ENCODE results near the gene PPDPF. TPM values are rescaled to one million over a fixed set of nuclear protein-coding genes. Genes with fewer than 3 reads are reported as not detected.

Gene PPDPF
- polyA plus RNA-seq, 10 donors, result 138 to 325 (median 206) TPM

DNA sequence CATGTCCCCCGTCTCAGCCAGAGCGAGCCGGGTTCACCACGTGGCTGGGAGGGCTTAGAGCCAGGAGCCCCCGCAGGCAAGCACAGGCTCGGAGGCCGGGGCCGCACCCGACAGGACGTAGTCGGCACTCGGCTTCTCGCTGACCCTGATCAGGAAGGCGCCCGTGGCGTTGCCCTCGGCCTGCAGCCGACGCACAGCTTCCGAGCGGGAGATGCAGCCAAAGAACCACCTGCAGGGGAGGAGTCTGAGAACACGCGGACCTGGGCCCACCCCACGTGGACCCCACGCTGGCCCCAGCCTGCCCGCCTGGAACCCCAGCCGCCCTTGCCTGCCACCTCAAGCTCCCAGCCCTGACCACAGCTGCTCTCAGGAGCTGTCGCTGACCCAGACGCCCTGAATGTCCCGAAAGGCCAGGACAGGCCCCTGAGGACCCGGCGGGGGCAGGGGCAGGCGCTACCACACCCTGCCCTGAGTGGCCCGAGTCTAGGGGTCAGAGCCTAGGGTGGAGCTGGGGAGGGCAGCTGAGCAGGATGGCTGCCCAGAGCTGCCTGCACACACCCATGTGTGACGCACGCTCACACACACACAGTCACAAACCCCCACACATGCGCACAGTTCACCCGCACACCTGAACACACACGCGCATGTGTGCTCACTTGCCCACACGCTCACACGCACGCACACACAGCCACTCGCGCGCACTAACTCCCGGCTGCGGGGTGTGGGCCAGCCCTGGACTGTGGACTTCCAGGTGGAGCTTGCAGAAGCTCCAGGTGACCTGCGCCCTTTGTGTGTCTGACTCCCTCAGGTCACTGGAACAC is 14.5 kb downstream of the PPDPF start:
- DNase-seq, result no peak

DNA sequence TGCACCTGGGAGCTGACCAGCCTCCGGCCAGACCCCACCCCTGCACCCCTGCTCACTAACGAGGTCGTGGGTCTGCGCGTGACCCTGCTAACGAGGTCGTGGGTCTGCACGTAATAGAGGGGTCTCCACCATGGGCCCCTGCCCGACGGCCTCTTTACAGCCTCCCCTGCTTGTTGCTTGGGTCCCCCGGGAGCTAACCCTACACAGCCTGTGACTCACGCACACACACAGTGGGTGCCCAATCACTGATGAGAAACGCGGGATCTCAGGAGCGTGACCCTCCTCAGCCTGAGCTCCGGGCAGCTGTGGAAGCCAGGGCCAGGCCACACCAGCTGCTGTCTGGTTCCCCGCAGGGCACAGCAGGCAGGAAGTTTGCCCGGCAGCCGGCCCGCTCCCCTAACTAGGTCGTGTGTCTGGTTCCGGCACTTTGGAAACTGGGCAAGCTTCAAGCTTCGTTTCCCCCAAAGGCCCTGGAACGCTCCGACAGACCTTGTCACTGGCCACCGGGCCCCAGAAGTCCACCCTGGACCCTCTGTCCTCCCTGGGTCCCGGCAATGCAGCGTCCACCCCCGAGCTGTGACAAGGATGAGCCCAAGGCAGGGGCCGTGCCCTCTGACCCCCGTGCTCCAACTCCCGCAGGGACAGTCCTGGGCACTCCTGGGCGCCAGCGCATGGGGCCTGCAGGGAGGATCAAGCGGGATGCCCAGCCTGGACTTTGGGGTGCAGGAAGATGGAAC is 15.8 kb downstream of the PPDPF start:
- DNase-seq, result no peak

DNA sequence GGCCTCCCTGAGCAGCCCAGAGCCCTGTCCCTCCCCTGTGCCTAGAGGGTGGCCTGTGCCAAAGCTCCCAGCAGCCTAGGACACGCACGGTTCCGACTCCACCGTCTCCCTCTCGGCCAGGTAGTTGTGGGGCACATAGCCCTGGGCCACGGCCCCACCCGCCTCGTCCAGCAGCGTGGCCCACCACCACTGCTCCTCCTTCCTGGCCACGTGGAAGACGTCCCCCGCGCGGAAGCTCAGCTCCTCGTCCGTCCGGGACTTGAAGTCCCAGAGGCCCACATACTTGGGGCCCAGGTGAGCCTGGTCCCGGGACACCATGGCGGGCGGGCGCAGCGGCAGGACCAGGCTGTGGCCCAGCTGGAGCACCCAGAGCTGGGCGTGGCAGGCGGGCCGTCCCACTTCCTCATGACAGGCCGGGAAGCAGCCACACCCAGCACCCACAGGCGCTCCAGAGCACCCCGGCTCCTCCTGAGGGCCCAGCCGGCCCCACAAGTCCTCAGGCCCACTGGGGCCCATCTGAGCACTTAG is 16.5 kb downstream of the PPDPF start, which contains the start of gene PTK6:
Gene PTK6, minus strand, starts transcription at position 380 of the 528 bp plus-strand sequence. Its CDS starts 62 bp downstream, at position 318.
- no peak for DNase-seq

DNA sequence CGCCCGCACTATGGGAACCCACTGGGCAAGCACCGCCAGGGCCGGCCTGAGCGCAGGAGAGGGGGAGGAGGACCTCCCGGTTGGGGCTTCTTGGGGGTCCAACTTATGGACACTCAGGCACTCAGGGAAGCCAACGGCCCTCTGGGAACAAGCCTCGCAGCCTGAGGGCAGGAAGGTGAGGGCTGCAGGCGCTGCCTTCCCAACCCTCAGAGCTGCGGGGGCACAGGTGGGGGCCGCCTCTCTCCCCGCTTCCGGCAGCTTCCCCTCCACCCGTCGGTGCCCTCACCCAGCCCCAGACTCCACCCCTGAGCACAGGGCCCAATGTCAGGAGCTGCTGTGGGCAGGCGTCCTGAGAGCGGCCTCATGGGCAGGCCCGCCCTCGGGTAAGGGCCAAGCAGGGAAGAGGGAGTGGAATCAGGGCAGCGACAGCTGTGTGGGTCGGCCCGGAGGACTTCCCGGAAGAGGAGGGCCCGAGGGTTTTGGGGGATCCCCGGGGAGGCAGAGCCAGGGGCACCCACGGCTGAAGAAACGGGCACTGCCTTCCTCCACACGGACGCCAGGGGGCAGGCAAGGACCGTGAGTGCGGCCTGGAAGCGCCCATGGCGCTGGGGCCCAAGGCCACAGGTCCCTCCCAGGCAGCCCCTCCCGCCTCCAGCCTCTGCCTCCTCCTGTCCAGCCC is 17.1 kb downstream of the PPDPF start:
- DNase-seq, result peak; percentile 61 to 88 (median 84)

DNA sequence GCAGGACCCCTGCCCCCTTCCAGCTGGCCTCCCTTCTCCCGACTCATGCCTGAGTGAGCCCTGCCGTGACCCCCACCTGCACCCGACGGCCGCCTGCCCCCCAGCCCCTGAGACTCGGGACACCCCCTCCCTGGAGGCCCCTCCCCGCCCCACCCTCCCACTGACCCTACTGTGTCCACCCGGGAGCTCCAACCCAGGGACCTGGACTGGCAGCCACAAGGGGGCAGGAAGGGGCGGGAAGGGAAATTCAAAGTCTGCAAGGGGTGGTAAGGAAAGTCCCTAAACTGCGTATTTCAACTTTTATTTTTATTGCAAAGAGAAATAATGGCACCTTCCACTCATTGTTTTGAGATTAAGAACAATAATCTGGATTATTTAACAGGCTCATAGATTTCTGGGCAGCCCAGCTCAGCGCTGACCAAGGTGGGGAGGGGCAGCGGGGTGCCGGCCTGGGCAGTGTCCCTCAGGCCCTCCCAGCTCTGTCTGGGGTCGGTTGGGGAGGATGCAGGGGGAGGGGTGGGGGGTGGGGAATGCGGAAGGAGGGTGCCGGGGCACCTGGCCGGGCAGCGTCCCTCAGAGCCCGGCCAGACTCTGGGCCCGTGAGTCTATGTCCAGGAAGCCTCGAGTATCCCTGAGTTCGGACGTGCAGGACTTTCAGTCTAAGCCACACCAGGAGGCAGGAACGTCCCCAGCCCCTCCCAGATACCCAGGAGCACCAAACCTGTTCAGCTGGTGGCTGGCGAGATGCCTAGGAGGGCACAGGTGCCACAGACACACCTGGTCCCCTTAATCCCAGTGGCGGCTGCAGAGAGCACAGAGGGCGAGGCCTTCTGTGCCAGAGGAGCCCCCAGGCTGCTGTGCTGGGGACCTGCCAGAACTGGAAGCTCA is 17.9 kb downstream of the PPDPF start:
- no peak for DNase-seq

DNA sequence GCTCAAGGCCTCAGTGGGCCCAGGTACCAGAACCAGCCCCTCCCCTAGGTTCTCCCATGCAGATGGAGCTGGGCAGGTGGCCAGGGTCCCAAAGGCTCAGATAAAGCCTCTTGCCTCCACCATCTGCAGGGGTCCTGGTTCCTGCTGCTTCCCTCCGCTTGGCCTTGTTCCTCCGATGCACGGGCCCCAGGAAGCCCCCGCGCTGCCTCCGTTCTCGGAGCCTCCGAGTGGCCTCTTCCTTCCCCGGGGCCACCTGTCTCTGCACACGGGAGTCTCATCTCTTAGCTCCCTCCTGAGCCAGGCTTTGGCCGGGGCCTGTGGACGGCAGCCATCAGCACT is 18.5 kb downstream of the PPDPF start:
- no peak for DNase-seq

DNA sequence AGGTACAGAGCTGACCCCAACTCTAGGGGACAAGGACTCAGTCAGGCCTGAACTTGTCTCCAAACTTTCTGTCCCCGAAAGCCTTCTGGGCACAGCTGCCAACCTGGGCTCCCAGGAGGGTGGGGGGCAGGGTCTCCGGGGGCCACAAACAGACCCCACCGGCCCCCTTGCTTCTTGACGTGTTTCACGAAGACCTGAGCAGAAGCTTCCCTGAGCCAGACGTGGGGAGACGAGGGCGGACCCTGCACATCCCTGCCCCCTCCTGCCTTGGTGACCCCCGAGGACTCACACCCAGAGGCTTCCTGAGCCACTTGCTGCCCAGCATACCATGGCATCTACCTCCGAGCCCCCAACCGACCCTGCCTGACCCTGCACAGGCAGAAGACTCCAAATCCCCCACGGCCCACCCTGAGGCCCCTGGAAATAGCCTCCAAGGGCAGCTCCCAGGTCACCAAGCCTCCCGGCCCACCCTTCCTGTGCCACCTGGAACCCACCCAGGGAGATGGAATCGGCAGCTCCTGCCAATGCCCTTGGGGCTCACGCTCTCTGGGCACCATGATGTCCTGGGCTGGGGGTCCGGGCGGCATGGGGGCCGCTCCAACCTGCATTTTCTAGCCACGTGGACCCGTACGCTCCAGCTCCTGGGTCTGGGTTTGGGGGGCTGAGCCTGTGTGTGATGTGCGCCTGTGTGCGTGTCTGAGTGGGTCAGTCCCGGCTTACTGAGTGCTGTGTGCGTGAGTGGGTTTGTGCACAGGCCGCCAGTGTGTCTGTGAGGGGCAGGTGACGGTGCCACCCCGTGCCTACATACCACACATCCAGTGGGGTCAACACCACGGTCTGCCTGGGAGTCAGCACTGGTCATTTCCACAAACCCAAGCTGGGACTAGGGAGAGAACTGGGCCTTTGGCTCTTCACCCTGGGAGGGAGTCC is 19.1 kb downstream of the PPDPF start:
- no peak for DNase-seq

DNA sequence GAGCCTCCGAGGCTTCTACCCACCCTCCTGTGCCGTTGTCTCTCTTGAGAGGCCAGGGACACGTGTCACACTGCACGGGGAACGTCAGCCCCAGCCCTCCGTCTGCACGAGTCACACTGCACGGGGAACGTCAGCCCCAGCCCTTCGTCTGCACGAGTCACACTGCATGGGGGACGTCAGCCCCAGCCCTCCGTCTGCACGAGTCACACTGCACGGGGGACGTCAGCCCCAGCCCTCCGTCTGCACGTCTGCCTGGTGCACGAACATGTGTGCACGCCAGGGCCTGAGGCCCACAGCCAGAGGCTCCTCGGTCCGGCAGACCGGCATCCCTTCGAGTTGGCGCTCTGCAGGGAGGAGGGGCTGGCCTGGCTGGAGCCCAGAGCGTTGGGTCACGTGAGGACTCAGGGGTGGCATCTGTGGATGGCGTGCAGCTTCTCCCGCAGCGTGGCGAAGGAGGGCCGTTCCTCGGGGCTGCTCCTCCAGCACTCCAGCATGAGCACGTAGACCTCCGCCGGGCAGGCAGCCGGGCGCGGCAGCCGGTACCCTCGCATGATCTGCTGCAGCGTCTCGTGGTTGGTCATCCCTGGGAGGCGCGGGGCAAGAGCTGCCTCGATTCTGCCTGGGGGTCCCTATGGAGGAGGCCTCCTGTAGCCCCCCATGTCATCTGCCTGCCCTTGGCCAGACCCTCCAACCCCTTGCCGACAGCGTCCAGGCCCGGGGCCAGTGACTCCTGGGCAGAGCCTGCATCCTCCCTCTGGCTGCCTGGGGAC is 20.0 kb downstream of the PPDPF start:
- no peak for DNase-seq

DNA sequence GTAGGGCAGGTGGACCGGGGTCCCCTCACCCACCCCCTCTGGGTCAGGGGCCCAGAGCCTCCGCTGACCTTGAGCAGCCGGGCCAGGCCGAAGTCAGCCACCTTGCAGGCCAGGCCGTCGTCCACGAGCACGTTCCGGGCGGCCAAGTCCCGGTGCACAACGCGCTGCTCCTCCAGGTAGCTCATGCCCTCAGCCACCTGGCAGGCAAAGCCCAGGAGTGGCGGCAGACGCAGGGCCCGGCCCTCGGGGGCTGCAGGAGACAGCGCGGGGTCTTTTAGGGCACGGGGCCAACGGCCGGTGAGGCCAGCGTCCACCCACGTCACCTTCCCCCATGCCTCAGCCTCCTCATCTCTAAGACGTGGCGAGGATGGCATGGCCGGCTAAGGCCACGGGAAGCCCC is 20.8 kb downstream of the PPDPF start:
- no peak for DNase-seq

DNA sequence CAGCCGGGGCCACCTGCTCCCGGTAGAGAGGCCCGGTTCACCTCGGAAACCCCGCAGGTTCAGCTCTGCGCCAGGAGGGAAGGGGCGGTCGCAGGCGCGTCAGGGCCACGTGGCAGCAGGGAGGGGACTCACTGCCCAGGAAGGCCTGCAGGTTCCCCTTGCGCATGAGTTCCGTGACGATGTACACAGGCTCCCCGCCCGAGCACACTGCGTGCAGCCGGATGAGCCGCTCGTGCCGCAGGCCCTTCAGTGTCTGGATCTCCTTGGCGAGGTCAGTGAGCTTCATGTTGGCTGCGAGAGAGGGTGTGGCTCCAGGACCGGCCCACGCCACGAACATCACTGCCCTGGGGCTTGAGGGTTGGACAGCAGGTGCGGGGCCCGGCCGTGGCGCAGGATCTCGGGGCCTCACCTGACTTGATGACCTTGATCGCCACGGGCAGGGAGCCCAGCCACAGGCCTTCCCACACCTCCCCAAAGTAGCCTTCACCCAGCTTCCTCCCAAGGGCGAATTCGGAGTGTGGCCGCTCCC is 21.5 kb downstream of the PPDPF start:
- no peak for DNase-seq

DNA sequence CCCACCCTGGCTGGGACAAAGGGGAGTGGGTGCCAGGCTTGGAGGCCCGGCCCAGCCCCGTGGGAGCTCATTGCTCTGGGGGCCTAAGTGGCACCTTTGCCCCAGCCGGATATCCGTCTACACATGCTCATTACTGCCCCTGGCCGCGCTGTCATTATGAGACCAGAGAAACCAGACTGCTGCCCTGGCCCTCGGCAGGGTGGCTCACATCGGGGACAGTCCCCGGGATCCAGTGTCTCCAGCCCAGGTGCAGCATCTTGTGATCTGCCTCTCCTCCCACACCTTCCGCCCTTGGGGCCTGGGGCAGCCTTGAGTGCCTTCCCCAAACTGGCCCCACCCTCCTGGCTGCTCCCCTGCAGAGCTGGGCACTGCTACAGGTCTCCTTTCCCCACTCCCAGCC is 22.1 kb downstream of the PPDPF start:
- DNase-seq, result no peak

DNA sequence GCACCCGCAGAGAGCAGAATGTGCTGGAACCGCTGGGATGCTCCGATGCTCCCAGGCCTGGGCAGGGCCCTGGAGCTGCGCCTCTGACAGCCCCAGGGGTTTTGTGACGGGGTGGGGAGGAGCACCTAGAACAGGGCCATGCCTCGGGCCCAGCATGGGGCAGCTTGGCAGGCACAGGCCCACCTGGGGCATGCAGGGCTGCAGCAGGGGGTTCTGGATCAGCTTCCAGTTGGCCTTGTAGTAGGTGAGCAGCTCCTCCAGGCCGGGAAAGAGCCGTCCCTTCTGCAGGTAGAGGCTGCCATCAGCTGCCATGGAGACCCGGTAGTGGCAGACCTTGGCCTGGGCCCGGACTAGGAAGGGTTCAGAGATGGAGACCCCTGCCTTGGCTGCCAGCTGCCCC is 22.6 kb downstream of the PPDPF start:
- DNase-seq, result no peak

DNA sequence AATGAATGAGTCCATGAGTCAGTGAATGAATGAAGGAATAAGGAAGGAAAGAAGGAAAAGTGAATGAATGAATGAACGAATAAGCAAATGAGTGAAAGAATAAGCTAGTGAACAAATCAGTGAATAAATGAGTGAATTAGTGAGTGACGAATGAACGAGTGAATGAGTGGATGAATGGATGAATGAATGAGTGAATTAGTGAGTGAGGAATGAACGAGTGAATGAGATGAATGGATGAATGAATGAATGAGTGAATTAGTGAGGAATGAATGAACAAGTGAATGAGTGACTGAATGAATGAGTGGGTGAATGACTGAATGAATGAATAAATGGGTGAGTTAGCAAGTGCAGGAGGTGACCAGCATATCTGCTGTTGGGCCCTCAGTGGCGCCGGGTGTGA is 23.2 kb downstream of the PPDPF start:
- no peak for DNase-seq

DNA sequence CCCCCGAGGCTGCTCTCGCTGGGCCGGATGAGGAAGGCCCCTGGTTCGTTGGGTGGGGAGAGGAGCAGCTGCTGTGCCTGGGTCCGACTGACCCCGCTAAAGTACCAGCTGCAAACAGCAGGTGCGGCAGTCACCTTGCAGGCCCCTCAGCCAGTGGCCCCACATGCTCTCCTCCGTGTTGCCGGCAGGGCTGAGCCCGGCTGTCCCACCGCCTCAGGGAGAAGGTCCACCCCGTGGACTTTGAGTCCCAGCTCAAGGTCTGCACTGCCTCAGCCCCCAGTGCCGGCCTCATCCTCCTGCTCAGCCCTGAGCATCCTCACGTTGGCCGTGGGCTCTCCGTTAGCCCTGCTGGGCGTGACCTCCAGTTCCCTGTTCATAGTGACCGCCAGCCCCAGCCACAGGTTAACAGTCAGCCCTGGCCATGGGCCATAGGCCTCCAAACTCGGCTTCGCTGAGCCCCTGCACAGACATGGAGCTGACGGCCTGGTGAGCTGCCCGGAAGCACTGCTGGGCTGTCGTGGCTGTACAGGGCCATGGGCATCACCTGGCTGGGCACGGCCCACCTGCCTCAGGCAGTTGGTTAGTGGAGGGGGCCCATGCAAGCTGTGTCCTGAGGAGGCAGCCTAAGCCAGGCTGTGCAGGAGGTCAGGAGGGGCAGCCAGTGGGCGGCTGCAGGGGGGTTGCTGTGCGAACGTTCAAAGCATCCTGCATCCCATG is 23.8 kb downstream of the PPDPF start:
- DNase-seq, result no peak

DNA sequence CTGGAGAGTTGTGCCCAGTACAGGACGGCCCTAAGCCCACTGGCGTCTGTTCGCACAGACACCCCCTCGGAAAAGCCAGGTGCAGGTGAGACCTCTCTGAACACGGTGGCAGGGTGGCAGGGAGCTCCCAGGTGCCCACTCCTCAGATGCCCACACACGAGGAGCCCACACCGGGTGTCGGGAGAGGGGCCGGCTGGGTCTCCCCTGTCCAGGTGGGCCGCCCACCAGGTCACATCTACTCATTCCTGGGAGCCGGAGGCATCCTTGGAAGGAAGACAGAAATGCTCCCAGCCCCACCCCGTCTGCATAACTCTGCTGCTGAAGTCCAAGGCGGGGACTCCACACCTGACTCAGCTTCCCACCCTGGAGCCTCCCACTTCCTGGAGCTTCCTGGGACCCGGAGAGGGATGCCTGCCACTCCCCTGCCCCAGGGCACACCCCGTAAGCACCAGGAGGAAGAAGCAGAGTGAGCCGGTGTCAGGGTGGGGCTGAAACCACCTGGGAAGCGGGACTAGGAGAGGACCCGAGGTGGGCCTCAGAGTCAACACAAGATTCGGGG is 24.5 kb downstream of the PPDPF start:
- DNase-seq, result no peak

DNA sequence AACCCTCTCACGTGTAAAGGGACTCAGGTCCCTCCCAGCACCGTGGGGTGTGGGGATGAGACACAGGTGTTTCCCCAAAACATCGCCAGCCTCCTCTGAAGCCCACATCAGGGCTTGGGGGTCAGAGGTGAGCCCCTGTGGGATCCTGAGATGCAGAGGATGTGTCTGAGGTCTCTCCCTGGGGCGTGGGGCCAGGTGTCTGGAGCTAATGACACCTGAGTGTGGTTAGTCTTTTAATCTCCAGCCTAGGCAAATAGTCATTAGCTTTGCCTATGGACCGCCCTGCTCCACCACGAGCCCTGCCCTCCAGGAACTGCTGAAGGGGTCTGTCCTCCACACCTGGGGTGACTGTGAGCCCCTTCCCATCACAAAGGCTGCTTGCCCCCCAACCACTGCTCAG is 25.2 kb downstream of the PPDPF start:
- no peak for DNase-seq

DNA sequence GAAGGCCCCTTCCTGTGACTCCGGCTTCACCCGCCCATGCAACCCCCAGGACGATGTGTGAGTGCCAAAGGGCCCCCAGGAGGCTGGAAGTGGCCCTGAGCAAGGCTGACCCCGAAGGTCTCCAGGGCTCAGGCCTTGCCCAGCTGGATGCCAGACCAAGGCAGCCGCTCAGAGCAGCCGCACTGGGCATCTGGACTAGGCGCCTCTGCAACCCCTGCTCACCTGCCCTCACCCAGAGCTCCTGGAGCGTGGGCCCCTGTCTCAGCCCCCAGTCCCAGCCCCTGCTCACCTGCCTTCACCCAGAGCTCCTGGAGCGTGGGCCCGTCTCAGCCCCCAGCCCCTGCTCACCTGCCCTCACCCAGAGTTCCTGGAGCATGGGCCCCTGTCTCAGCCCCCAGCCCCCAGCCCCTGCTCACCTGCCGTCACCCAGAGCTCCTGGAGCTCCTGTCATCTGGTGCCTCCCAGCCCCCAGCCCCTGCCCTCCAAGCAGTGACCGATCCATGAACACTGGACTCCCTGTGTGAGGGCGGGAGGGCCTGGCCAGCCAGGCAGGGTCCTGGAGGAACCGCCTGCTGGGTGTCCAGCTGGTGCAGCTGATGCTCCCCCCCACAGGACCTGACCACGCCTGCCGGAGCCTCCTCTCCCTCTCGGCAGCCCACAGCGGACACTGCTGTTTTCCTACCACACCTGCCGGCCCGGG is 25.8 kb downstream of the PPDPF start:
- no peak for DNase-seq

Data from muscle of back (tissue), 11 donors.